IPS DF 19.7 (cell line): Measurements from ENCODE around the gene MMP23B.
"Not testable (repeated sequence)": the region's sequence is repeated elsewhere in the genome, so short reads cannot be mapped to it uniquely, and the experiment has no call there.

ENCODE experiments used
- DNase-seq: peaks from one replicate; pipeline ENCODE4 v3.0.0-alpha.2; 2013; ENCODE audit warnings: low read depth, low spot score

The MMP23B gene

GRCh38 chr1:1630965-1631781 is 800 bp upstream of the MMP23B start:
- DNase-seq: no peak

DNA sequence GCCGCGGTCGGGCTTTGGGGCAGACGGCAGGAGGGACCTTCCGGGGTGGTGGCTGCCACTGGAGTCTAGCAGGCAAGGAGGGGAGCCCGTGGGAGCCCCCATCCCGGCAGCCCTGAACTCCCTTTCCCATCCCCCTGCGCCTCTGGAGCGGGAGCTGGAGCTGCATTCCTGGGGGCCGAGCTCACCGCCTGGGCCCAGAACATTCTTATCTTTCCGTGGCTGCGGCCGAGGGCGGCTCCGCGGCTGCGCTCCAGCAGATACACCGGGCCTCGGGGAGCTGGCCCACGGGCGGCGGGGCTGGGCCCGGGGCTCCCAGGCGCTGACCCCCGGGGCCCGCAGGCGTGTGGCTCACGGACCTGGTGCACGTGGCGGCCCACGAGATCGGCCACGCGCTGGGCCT is 1.4 kb downstream of the MMP23B start:
- DNase-seq: not testable (repeated sequence)

DNA sequence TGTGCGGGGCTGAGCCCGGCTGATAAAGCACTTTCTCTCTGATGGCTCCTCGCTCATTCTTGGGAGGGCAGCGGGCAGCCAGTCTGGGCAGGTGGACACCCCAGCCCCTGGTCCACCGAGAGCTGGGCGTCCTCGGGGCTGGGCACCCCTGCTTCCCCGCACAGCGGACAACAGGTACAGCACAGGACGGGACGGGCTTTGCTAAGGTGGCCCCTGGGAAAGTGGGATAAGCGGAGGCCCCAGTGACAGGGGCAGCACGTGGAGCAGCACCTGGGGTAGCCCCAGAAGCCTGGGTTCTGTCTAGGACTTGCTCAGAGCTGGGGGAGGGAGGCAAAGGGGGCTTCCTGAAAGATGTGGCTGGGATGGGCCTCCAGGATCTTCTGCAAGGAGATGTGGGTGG is 2.6 kb downstream of the MMP23B start:
- not testable (repeated sequence) for DNase-seq

DNA sequence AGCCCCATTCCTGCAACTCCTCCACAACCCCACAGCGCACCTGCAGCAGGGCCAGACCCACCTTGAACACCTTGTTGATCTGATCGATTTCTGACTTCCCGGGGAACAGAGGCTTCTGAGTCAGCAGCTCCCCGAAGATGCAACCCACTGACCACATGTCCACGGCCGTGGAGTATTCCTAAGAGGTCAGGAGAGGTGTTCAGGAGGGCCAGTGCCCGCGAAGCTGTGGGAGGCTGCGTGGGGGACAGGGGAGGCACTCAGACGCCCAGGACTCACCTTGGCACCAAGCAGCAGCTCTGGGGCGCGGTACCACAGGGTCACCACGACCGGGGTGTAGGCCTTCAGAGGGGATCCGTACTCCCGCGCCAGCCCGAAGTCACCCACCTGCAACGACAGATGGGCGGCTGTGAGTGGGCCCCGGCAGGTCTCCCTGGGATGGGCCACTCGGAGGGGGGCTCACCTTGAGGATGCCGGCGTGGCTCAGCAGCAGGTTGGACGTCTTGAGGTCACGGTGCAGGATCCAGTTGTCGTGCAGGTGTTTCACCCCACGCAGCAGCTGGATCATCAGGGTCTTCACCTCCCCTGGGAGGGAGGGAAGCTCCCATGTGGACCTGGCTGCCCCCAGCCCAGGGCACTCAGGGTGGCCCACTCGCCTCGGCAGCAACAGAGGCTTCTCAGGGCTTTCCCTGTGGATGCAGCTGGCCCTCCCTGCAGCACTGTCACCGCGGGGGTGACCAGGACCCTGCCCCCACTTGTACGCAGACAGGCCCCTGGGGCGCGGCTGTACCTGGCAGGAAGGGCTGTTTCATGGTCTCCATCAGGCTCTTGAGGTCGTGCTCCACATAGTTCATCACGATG is 4.9 kb downstream of the MMP23B start:
- DNase-seq: not testable (repeated sequence)

DNA sequence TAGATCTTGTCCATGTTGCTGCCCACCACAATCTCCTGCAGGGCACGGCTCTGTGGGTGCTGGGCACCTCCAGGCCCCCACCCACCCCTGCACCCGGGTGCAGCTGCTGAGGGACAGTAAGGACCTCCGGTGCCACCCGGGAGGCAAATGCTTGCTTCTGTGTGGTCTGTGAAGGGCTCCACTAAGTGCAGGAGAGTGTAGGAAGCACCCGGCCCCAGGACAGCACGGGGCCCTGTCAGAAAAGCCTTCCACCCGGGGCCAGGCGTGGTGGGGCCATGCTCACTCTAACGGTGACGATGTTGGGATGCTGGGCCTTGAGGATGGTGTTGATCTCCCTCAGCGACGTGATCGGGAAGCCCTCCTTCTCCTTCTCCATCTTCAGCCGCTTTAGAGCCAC is 5.5 kb downstream of the MMP23B start:
- not testable (repeated sequence) for DNase-seq

GRCh38 chr1:1638528-1638927 is 6.6 kb downstream of the MMP23B start:
- not testable (repeated sequence) for DNase-seq

- DNase-seq: not testable (repeated sequence)
Observed at GRCh38 chr1:1639368-1639767, 7.4 kb downstream of the MMP23B start.

DNA sequence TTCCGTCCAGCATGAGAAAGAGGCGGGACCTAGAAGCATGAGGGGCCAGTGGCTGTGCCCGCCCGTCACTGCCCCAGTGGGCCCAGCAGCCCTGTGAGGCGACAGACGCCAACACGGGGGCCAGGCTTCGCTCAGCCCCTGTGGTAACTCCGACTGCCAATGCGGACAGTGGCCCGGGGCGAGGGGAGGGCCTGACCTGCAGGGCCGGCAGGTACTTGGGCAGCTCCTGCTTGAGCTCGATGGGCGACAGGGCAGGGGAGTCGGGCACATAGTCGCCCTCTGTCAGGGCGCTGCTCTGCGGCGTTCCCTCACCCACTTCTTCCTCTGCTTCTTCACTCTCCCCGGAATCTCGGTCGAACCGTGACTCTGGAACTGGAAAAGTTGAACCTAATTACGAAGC is 8.1 kb downstream of the MMP23B start:
- not testable (repeated sequence) for DNase-seq

- not testable (repeated sequence) for DNase-seq
Observed at GRCh38 chr1:1640711-1641461, 8.9 kb downstream of the MMP23B start.

DNA sequence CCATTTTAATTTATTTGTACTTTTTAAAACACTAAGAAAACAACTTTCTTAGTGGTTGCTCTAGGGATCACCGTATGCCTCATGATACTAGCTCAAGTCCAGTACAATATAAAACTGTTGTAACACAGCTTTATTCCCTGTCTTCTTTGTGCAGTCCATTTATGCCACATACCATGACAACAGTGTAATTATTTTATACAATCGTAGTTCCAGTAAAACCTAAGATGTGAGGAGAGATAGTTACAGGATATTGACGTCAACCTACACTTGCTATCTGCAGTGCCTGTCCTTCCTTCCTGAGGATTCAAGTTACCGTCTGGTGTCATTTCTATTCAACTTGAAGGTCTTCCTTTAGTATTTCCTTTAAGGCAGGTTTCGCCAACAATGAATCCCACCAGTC is 14.4 kb downstream of the MMP23B start:
- not testable (repeated sequence) for DNase-seq

GRCh38 chr1:1647567-1648241 is 15.7 kb downstream of the MMP23B start:
- DNase-seq: not testable (repeated sequence)

DNA sequence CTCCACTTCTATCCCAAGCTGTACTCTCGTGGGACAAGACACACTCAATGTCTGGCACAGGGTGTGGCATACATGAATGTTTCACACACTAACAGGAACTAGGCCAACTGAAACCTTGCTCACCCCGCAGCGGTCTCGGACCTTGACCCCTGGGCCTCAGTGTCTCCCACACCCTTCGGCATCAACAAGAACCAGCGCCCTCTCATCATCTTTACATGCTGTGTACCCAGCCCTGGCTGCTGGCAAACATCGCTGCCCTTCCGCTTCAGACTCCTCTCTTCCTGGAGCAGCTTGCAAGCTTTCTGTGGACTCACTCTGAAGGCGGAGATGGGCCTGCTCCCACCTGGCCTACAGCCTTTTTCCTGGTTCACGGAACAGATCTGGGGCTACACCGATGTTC is 16.3 kb downstream of the MMP23B start:
- DNase-seq: not testable (repeated sequence)

GRCh38 chr1:1658583-1659549 is 26.9 kb downstream of the MMP23B start, which contains the start of gene CDK11B:
TSS of gene CDK11B (minus strand) at chr1:1659004. CDS start at chr1:1657485, 1,519 bp downstream.
- peak; percentile 80 for DNase-seq

GRCh38 chr1:1662392-1662791 is 30.4 kb downstream of the MMP23B start:
- not testable (repeated sequence) for DNase-seq

- not testable (repeated sequence) for DNase-seq
Observed at GRCh38 chr1:1662830-1663560, 31.0 kb downstream of the MMP23B start.

GRCh38 chr1:1664318-1664717 is 32.3 kb downstream of the MMP23B start:
- DNase-seq: not testable (repeated sequence)

- DNase-seq: no peak
Observed at GRCh38 chr1:1664941-1665814, 33.2 kb downstream of the MMP23B start.

GRCh38 chr1:1665815-1666251 is 33.9 kb downstream of the MMP23B start:
- no peak for DNase-seq
